OCI-LY3 (cell line): ENCODE results near the gene ARL17B.
"Not testable (repeated sequence)": the region's sequence is repeated elsewhere in the genome, so short reads cannot be mapped to it uniquely, and the experiment has no call there.

Experiments used
- H2AFZ ChIP-seq: fragments of 200-600, 300-600 bp; shearing (Covaris generic); 2 replicates; pipeline ENCODE4 v1.6.0; 2014; ENCODE audit warnings: antibody characterized with exemption, low read depth, low read length
- H3K27ac ChIP-seq: fragments of 200-600, 300-600 bp; sonication (generic); 2 replicates; pipeline ENCODE4 v1.5.1; 2014; ENCODE audit warnings: mild to moderate bottlenecking, low read length, moderate library complexity, mixed read lengths
- H3K27me3 ChIP-seq: fragments of 200-600, 300-600 bp; sonication (generic); 2 replicates; pipeline ENCODE4 v1.6.1; 2014; ENCODE audit warnings: low read depth, low read length, mixed read lengths
- H3K36me3 ChIP-seq: fragments of 200-600, 300-600 bp; sonication (generic); replicated peaks from 2 replicates; pipeline ENCODE3; 2014; ENCODE audit warnings: low read depth, low read length, mixed read lengths
- H3K4me1 ChIP-seq: fragments of 300-600, 200-600 bp; sonication (generic); 2 replicates; pipeline ENCODE4 v1.6.1; 2014; ENCODE audit warnings: low read length, mixed read lengths
- H3K4me2 ChIP-seq: fragments of 200-600, 300-600 bp; sonication (generic); 2 replicates; pipeline ENCODE4 v1.6.1; 2014; ENCODE audit warnings: low read length, mixed read lengths
- H3K4me3 ChIP-seq: fragments of 300-600, 200-600 bp; sonication (generic); 2 replicates; pipeline ENCODE4 v1.5.1; 2014; ENCODE audit warnings: antibody characterized with exemption, mild to moderate bottlenecking, low read length, moderate library complexity
- H3K79me2 ChIP-seq: fragments of 300-600, 200-600 bp; shearing (Covaris generic); 2 replicates; pipeline ENCODE4 v1.6.1; 2014; ENCODE audit warnings: mild to moderate bottlenecking, low read length, mixed read lengths
- H3K9ac ChIP-seq: fragments of 300-600, 200-600 bp; shearing (Covaris generic); 2 replicates; pipeline ENCODE4 v1.6.0; 2014; ENCODE audit warnings: mild to moderate bottlenecking, low read length, moderate library complexity
- H3K9me3 ChIP-seq: fragments of 200-600, 300-600 bp; shearing (Covaris generic); 2 replicates; pipeline ENCODE4 v1.6.1; 2014; ENCODE audit warnings: low read length, mixed read lengths; ENCODE audit not compliant: insufficient read depth
- H4K20me1 ChIP-seq: fragments of 200-600, 300-600 bp; sonication (generic); 2 replicates; pipeline ENCODE4 v1.6.1; 2016; ENCODE audit warnings: low read length, mixed read lengths; ENCODE audit not compliant: insufficient read depth
- CTCF ChIP-seq: fragments of 200-600, 300-600 bp; sonication (generic); IDR thresholded peaks from 2 replicates; pipeline ENCODE4 v1.5.1; 2014; ENCODE audit warnings: antibody characterized with exemption, low read length, low read depth

The ARL17B gene

GRCh38 chr17:46254215-46254614 is 107.4 kb downstream of the ARL17B start:
- H3K9me3 ChIP-seq, H3K36me3 ChIP-seq, H3K4me2 ChIP-seq, H4K20me1 ChIP-seq, H3K4me3 ChIP-seq, H3K9ac ChIP-seq, H3K27me3 ChIP-seq, H3K27ac ChIP-seq, H2AFZ ChIP-seq, H3K4me1 ChIP-seq, H3K79me2 ChIP-seq: not testable (repeated sequence)

GRCh38 chr17:46253722-46254121 is 107.8 kb downstream of the ARL17B start:
- not testable (repeated sequence) for H3K9me3 ChIP-seq, H3K4me3 ChIP-seq, H2AFZ ChIP-seq, H3K4me1 ChIP-seq, H3K4me2 ChIP-seq, H3K27me3 ChIP-seq, H4K20me1 ChIP-seq, H3K9ac ChIP-seq, H3K27ac ChIP-seq, H3K36me3 ChIP-seq, H3K79me2 ChIP-seq
- TF ChIP-seq CTCF: peak; percentile 49

- not testable (repeated sequence) for H3K4me2 ChIP-seq, H3K9ac ChIP-seq, H3K4me3 ChIP-seq, H3K4me1 ChIP-seq, H4K20me1 ChIP-seq, H3K79me2 ChIP-seq, H3K9me3 ChIP-seq, H3K27me3 ChIP-seq, H3K27ac ChIP-seq, H2AFZ ChIP-seq, H3K36me3 ChIP-seq
Observed at GRCh38 chr17:46252804-46253203, 108.8 kb downstream of the ARL17B start.

- H3K9ac ChIP-seq, H3K9me3 ChIP-seq, H3K27ac ChIP-seq, H3K4me2 ChIP-seq, H2AFZ ChIP-seq, H4K20me1 ChIP-seq, H3K79me2 ChIP-seq, H3K27me3 ChIP-seq, H3K4me1 ChIP-seq, H3K36me3 ChIP-seq, H3K4me3 ChIP-seq: not testable (repeated sequence)
Observed at GRCh38 chr17:46249153-46249552, 112.4 kb downstream of the ARL17B start.

- not testable (repeated sequence) for H2AFZ ChIP-seq, H3K27me3 ChIP-seq, H3K4me3 ChIP-seq, H3K4me1 ChIP-seq, H3K9me3 ChIP-seq, H3K9ac ChIP-seq, H3K36me3 ChIP-seq, H4K20me1 ChIP-seq, H3K27ac ChIP-seq, H3K4me2 ChIP-seq, H3K79me2 ChIP-seq
Observed at GRCh38 chr17:46244949-46245768, 116.4 kb downstream of the ARL17B start.

GRCh38 chr17:46244339-46244913 is 117.1 kb downstream of the ARL17B start:
- H2AFZ ChIP-seq, H3K27me3 ChIP-seq, H3K9me3 ChIP-seq, H4K20me1 ChIP-seq, H3K79me2 ChIP-seq, H3K4me1 ChIP-seq, H3K4me2 ChIP-seq, H3K36me3 ChIP-seq, H3K27ac ChIP-seq, H3K9ac ChIP-seq, H3K4me3 ChIP-seq: not testable (repeated sequence)

GRCh38 chr17:46243928-46244327 is 117.6 kb downstream of the ARL17B start:
- H3K4me2 ChIP-seq, H4K20me1 ChIP-seq, H3K4me1 ChIP-seq, H3K27ac ChIP-seq, H3K79me2 ChIP-seq, H3K9me3 ChIP-seq, H3K4me3 ChIP-seq, H2AFZ ChIP-seq, H3K27me3 ChIP-seq, H3K9ac ChIP-seq, H3K36me3 ChIP-seq: not testable (repeated sequence)

- not testable (repeated sequence) for H2AFZ ChIP-seq, H4K20me1 ChIP-seq, H3K9ac ChIP-seq, H3K4me1 ChIP-seq, H3K4me2 ChIP-seq, H3K27ac ChIP-seq, H3K79me2 ChIP-seq, H3K4me3 ChIP-seq, H3K27me3 ChIP-seq, H3K36me3 ChIP-seq, H3K9me3 ChIP-seq
Observed at GRCh38 chr17:46243505-46243904, 118.1 kb downstream of the ARL17B start.

GRCh38 chr17:46231359-46231758 is 130.2 kb downstream of the ARL17B start:
- not testable (repeated sequence) for H3K36me3 ChIP-seq, H3K27ac ChIP-seq, H3K4me1 ChIP-seq, H3K4me3 ChIP-seq, H3K9ac ChIP-seq, H3K27me3 ChIP-seq, H2AFZ ChIP-seq, H4K20me1 ChIP-seq, H3K9me3 ChIP-seq, H3K79me2 ChIP-seq, H3K4me2 ChIP-seq
